ENCODE results near the gene KCNQ1OT1. TPM values are rescaled to one million over a fixed set of nuclear protein-coding genes. Genes with fewer than 3 reads are reported as not detected.

KCNQ1OT1 gene
- total RNA-seq, 1 donor from 2014 or later, result 3.9 TPM

DNA sequence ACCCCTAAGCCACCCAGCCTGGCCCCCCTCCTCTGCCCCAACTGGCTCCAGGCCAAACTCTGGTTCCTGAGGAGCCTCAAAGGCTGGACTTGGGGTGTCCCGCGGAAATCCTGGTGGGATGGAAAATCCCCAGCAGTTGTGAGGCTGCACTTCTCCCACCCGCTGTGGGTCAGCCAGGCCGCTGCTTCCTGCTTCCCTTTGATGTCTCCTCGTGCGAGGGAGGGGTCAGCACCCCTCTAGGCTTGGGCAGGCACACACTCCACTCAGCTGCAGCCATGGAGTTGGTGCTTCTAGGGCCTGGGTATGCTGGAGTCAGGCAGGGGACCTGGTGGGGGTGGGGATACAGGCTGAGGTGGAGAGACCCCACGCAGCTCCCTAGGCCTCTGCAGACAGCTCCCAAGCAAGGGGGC lies 12.0 kb downstream of the KCNQ1OT1 start:
- no peaks in the 10 kb centered on the region for H3K27me3 Mint-ChIP-seq (ENCODE audit: unreplicated experiment)
- H3K36me3 Mint-ChIP-seq (ENCODE audit: unreplicated experiment), result no peaks in the 10 kb centered on the region
- H3K4me1 Mint-ChIP-seq (ENCODE audit: unreplicated experiment), result peaks cover 10% of the 10 kb centered on the region
- H3K27ac Mint-ChIP-seq (ENCODE audit: unreplicated experiment), result no peak overlapping the region
- DNase-seq (ENCODE audit: extremely low spot score, unreplicated experiment), result no peak
- H3K4me3 Mint-ChIP-seq (ENCODE audit: unreplicated experiment), result no peak overlapping the region
- no peaks in the 10 kb centered on the region for H3K9me3 Mint-ChIP-seq (ENCODE audit: unreplicated experiment)
- TF ChIP-seq, protein P1, sequence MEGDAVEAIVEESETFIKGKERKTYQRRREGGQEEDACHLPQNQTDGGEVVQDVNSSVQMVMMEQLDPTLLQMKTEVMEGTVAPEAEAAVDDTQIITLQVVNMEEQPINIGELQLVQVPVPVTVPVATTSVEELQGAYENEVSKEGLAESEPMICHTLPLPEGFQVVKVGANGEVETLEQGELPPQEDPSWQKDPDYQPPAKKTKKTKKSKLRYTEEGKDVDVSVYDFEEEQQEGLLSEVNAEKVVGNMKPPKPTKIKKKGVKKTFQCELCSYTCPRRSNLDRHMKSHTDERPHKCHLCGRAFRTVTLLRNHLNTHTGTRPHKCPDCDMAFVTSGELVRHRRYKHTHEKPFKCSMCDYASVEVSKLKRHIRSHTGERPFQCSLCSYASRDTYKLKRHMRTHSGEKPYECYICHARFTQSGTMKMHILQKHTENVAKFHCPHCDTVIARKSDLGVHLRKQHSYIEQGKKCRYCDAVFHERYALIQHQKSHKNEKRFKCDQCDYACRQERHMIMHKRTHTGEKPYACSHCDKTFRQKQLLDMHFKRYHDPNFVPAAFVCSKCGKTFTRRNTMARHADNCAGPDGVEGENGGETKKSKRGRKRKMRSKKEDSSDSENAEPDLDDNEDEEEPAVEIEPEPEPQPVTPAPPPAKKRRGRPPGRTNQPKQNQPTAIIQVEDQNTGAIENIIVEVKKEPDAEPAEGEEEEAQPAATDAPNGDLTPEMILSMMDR (IDR thresholded peaks at IDR 0.05), result no peak

DNA sequence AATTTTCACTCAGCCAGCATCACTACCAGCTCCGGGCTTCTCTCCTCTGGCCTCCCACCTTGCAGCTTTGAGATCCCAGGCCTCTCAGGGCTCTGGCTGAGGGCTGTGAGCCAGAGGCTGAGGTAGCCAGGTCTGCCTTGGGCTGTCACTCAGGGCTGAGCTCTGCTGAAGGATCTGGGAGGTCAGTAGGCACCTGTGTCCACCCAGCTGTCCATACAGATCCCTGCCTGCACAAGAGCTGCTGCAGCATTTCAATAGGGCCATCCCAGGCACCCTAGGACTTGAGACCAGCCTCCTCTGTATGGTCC lies 12.6 kb downstream of the KCNQ1OT1 start:
- no peaks in the 10 kb centered on the region for H3K36me3 Mint-ChIP-seq (ENCODE audit: unreplicated experiment)
- no peak overlapping the region for H3K27ac Mint-ChIP-seq (ENCODE audit: unreplicated experiment)
- no peak for DNase-seq (ENCODE audit: extremely low spot score, unreplicated experiment)
- H3K27me3 Mint-ChIP-seq (ENCODE audit: unreplicated experiment), result no peaks in the 10 kb centered on the region
- no peaks in the 10 kb centered on the region for H3K9me3 Mint-ChIP-seq (ENCODE audit: unreplicated experiment)
- TF ChIP-seq, protein P1 (IDR thresholded peaks at IDR 0.05), result no peak
- H3K4me3 Mint-ChIP-seq (ENCODE audit: unreplicated experiment), result no peak overlapping the region
- peaks cover 7% of the 10 kb centered on the region for H3K4me1 Mint-ChIP-seq (ENCODE audit: unreplicated experiment)

DNA sequence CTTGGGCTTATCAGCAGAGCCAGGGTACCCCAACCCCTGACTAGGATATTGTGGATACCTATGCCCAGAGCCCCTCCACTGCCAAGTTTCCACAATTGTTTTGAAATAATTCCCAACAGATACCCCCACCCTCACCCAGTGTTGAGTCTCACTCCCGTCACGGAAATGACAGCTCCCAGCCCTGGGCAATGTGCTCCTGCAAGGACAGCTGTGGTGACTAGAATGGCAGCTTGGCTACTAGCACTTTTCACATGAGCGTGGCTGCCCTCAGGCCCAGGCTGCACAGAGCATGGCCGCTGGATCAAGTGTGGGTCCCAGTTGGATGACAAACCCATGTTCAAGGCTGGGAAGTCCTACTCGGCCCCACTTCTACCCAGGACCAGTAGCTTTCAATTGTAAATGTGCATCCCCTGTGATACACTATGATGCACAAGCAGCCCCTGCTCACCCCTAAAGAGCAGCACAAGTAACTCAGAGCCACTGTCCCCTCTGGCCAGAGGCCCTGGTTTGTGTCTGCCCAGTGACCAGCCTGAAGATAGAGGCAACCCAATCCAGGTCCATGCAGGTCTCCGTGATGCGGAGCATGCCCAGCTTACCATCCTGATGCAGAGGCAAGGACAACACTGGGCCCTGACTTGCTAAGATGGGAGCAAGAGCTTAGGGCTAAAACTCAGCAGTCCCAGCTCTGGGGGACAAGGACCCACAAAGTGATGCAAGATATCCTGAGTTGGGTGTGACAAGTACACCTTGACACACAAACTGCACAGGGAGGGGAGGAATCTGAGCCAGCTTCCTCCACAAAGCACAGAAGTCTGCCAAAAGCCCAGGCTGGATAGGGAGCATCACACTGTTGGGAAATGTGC lies 13.2 kb downstream of the KCNQ1OT1 start:
- Mint-ChIP-seq H3K27ac (ENCODE audit: unreplicated experiment) (no peak overlapping the region), H3K36me3 (ENCODE audit: unreplicated experiment) (no peaks in the 10 kb centered on the region), H3K4me3 (ENCODE audit: unreplicated experiment) (no peak overlapping the region), H3K27me3 (ENCODE audit: unreplicated experiment) (no peaks in the 10 kb centered on the region), H3K4me1 (ENCODE audit: unreplicated experiment) (peaks cover 7% of the 10 kb centered on the region), H3K9me3 (ENCODE audit: unreplicated experiment) (no peaks in the 10 kb centered on the region)
- TF ChIP-seq, protein P1 (IDR thresholded peaks at IDR 0.05), result no peak
- DNase-seq (ENCODE audit: extremely low spot score, unreplicated experiment), result no peak

DNA sequence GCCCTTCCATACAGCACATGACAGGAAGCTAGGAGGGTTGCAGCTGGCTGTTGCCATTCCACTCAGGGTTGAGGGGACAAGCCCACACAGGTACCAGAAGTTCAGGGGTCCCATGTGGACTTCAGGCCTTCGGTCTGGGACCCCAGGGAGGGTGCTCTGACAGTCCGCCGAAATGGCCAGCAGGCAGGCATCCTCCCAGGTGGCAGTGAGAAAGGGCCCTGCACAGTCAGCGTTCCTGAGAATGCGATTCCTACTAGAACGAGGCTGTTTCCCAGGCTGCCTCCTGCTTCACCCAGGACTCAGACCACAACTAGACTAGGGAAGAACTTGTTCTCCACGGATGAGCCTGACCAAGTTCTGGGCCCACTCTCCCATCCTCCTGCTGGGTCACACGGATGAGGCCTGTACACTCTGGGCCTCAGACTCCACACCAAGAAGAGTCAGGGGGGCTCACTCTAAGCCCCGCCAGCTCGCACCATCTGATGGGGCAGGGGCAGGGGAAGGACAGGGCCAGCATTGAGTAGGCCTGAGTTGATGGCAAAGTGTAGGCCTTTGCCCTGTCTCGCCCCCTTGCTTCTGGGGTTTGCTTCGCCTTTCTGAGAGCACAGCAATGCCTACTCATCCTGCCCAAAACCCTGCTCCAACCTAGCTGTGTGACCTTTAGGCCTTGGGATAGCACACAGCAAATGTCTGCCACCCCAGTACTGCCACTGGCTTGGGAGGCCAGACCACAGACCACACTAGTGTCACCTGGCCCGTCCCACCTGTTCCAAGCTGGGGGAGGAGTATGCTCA lies 14.0 kb downstream of the KCNQ1OT1 start:
- no peaks in the 10 kb centered on the region for H3K27me3 Mint-ChIP-seq (ENCODE audit: unreplicated experiment)
- H3K4me3 Mint-ChIP-seq (ENCODE audit: unreplicated experiment), result no peak overlapping the region
- no peaks in the 10 kb centered on the region for H3K36me3 Mint-ChIP-seq (ENCODE audit: unreplicated experiment)
- H3K27ac Mint-ChIP-seq (ENCODE audit: unreplicated experiment), result no peak overlapping the region
- TF ChIP-seq, protein P1 (IDR thresholded peaks at IDR 0.05), result no peak
- H3K9me3 Mint-ChIP-seq (ENCODE audit: unreplicated experiment), result no peaks in the 10 kb centered on the region
- DNase-seq (ENCODE audit: extremely low spot score, unreplicated experiment), result no peak
- peaks cover 4% of the 10 kb centered on the region for H3K4me1 Mint-ChIP-seq (ENCODE audit: unreplicated experiment)

DNA sequence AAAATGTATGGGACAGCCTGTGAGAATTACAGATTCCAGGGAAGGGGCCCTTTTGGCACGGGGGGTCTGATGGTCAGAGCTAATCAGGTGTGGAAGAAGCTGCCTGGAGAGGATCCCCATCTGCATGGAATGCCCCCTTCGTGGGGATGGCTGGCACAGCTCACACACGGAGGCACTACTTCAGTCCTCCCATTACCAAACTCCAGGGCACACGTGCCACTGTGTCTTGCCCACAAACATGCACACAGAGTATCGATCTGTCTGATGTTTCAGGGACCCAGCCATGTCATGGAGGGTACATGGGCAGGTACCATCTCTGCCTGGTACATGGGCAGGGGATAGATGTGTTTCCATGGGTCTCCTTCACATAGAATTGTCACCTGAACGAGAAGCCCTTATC lies 14.7 kb downstream of the KCNQ1OT1 start:
- Mint-ChIP-seq H3K4me1 (ENCODE audit: unreplicated experiment) (peaks cover 2% of the 10 kb centered on the region), H3K9me3 (ENCODE audit: unreplicated experiment) (no peaks in the 10 kb centered on the region), H3K27me3 (ENCODE audit: unreplicated experiment) (no peaks in the 10 kb centered on the region), H3K27ac (ENCODE audit: unreplicated experiment) (no peak overlapping the region), H3K36me3 (ENCODE audit: unreplicated experiment) (no peaks in the 10 kb centered on the region), H3K4me3 (ENCODE audit: unreplicated experiment) (no peak overlapping the region)
- no peak for DNase-seq (ENCODE audit: extremely low spot score, unreplicated experiment)
- TF ChIP-seq, protein P1 (IDR thresholded peaks at IDR 0.05), result no peak

Measured in osteocyte (in vitro differentiated cells).